WTC11 (cell line): ENCODE data around the gene COL9A1. TPM values are rescaled to one million over a fixed set of nuclear protein-coding genes. Genes with fewer than 3 reads are reported as not detected.

Source experiments
- ATAC-seq: fragments of 200-7000 bp; cut with Tn5 transposase; 2 replicates; pipeline ENCODE4 v1.10.0; 2021; ENCODE audit warnings: mild to moderate bottlenecking, moderate library complexity
- CTCF ChIA-PET: fragments of 300-600 bp; sonication (Branson Sonifier 250); formaldehyde crosslinking; loops from one replicate; lab custom pipeline; 2021; ENCODE audit warnings: antibody characterized with exemption; lab: Charles Lee
- POLR2A ChIA-PET: fragments of 350-600 bp; sonication (Branson Sonifier 250); formaldehyde crosslinking; loops from one replicate; lab custom pipeline; 2021; ENCODE audit warnings: antibody characterized with exemption; lab: Charles Lee
- DNase-seq: peaks from one replicate; pipeline ENCODE4 v3.0.0; 2021; ENCODE audit warnings: low spot score
- H3K27ac Mint-ChIP-seq: 2 replicates; pipeline ENCODE4 v1.8.0; 2021; ENCODE audit warnings: mixed read lengths
- H3K27me3 Mint-ChIP-seq: 2 replicates; pipeline ENCODE4 v1.8.0; 2021; ENCODE audit warnings: low read depth, mild to moderate bottlenecking, moderate library complexity, mixed read lengths
- H3K36me3 Mint-ChIP-seq: 2 replicates; pipeline ENCODE4 v1.8.0; 2021; ENCODE audit warnings: mixed read lengths
- H3K4me1 Mint-ChIP-seq: 2 replicates; pipeline ENCODE4 v1.8.0; 2022; ENCODE audit warnings: mixed read lengths
- H3K4me3 Mint-ChIP-seq: 2 replicates; pipeline ENCODE4 v1.8.0; 2021; ENCODE audit warnings: mild to moderate bottlenecking, moderate library complexity, mixed read lengths
- H3K9me3 Mint-ChIP-seq: 2 replicates; pipeline ENCODE4 v1.8.0; 2021; ENCODE audit warnings: mixed read lengths
- CBFB ChIP-seq: sonication (generic); formaldehyde crosslinking; IDR thresholded peaks from 2 replicates; pipeline ENCODE4 v1.8.1; 2022; ENCODE audit warnings: mild to moderate bottlenecking, low read depth, missing genetic modification reagents
- CREB1 ChIP-seq: sonication (generic); formaldehyde crosslinking; IDR thresholded peaks from 2 replicates; pipeline ENCODE4 v1.8.0; 2023; ENCODE audit warnings: mild to moderate bottlenecking, missing genetic modification reagents
- CREM ChIP-seq: sonication (generic); formaldehyde crosslinking; IDR thresholded peaks from 2 replicates; pipeline ENCODE4 v1.8.1; 2022; ENCODE audit warnings: mild to moderate bottlenecking, missing genetic modification reagents, moderate library complexity
- ETV6 ChIP-seq: sonication (generic); formaldehyde crosslinking; IDR thresholded peaks from 2 replicates; pipeline ENCODE4 v1.8.1; 2022; ENCODE audit warnings: mild to moderate bottlenecking, missing genetic modification reagents
- FOXK1 ChIP-seq: sonication (generic); formaldehyde crosslinking; IDR thresholded peaks from 2 replicates; pipeline ENCODE4 v1.8.0; 2022; ENCODE audit warnings: mild to moderate bottlenecking, moderate library complexity, missing genetic modification reagents
- GTF2I ChIP-seq: fragments of 250-450 bp; sonication (Bioruptor Pico); conservative IDR thresholded peaks from 2 replicates; pipeline ENCODE4 v1.4.0; 2021; ENCODE audit warnings: mild to moderate bottlenecking
- HMGA2 ChIP-seq: fragments of 250-450 bp; sonication (Bioruptor Pico); IDR thresholded peaks from 2 replicates; pipeline ENCODE4 v1.4.0; 2021; ENCODE audit warnings: mild to moderate bottlenecking, moderate library complexity
- MXD4 ChIP-seq: fragments of 250-450 bp; sonication (Bioruptor Pico); IDR thresholded peaks from 2 replicates; pipeline ENCODE4 v1.8.0; 2021; ENCODE audit warnings: mild to moderate bottlenecking, moderate library complexity, borderline replicate concordance
- NFYB ChIP-seq: sonication (generic); formaldehyde crosslinking; conservative IDR thresholded peaks from 2 replicates; pipeline ENCODE4 v1.8.0; 2022; ENCODE audit warnings: low read depth, missing genetic modification reagents
- SMAD3 ChIP-seq: sonication (generic); formaldehyde crosslinking; IDR thresholded peaks from 2 replicates; pipeline ENCODE4 v1.8.0; 2022; ENCODE audit warnings: missing genetic modification reagents, mild to moderate bottlenecking, borderline replicate concordance
- SP1 ChIP-seq: sonication (generic); formaldehyde crosslinking; conservative IDR thresholded peaks from 2 replicates; pipeline ENCODE4 v1.8.1; 2022; ENCODE audit warnings: missing genetic modification reagents
- TEAD1 ChIP-seq: sonication (generic); formaldehyde crosslinking; IDR thresholded peaks from 2 replicates; pipeline ENCODE4 v1.8.0; 2022; ENCODE audit warnings: mild to moderate bottlenecking, missing genetic modification reagents
- TP53 ChIP-seq: sonication (generic); formaldehyde crosslinking; IDR thresholded peaks from 2 replicates; pipeline ENCODE4 v1.8.1; 2023; ENCODE audit warnings: mild to moderate bottlenecking, missing genetic modification reagents
- ZNF121 ChIP-seq: sonication (generic); formaldehyde crosslinking; IDR thresholded peaks from 2 replicates; pipeline ENCODE4 v1.8.0; 2023; ENCODE audit warnings: missing genetic modification reagents
- ZNF138 ChIP-seq: sonication (generic); formaldehyde crosslinking; conservative IDR thresholded peaks from 2 replicates; pipeline ENCODE4 v1.8.1; 2022; ENCODE audit warnings: mild to moderate bottlenecking, moderate library complexity, missing genetic modification reagents
- ZNF423 ChIP-seq: fragments of 250-450 bp; sonication (Bioruptor Pico); IDR thresholded peaks from 2 replicates; pipeline ENCODE4 v2.1.2; 2022; ENCODE audit warnings: mild to moderate bottlenecking, moderate library complexity
- ZNF671 ChIP-seq: fragments of 250-450 bp; sonication (Bioruptor Pico); IDR thresholded peaks from 2 replicates; pipeline ENCODE4 v1.8.0; 2021; ENCODE audit warnings: mild to moderate bottlenecking
- total RNA-seq: library from RNA; stranded (reverse); gene quantifications from 3 replicates; pipeline ENCODE4 v1.2.3, GENCODE V29; 2021
- TF ChIP-seq, protein P1 (sequence below): sonication (generic); formaldehyde crosslinking; IDR thresholded peaks from 2 replicates; pipeline ENCODE4 v1.8.0; 2022; ENCODE audit warnings: mild to moderate bottlenecking, missing genetic modification reagents
- TF ChIP-seq, protein P2 (sequence below): fragments of 200-600 bp; IDR thresholded peaks from 2 replicates; pipeline ENCODE4 v1.8.0; 2022; ENCODE audit warnings: antibody characterized with exemption
- TF ChIP-seq, protein P3 (sequence below): sonication (generic); formaldehyde crosslinking; IDR thresholded peaks from 2 replicates; pipeline ENCODE4 v1.8.1; 2023; ENCODE audit warnings: mild to moderate bottlenecking, missing genetic modification reagents, moderate library complexity
- TF ChIP-seq, protein P4 (sequence below): sonication (generic); formaldehyde crosslinking; IDR thresholded peaks from 2 replicates; pipeline ENCODE4 v1.8.1; 2022; ENCODE audit warnings: mild to moderate bottlenecking, moderate library complexity, missing genetic modification reagents
- TF ChIP-seq, protein P5 (sequence below): sonication (generic); formaldehyde crosslinking; IDR thresholded peaks from 2 replicates; pipeline ENCODE4 v1.8.1; 2022; ENCODE audit warnings: low read depth, missing genetic modification reagents, borderline replicate concordance

Gene COL9A1
- total RNA-seq, 1 experiment from 2014 or later, result 9.0 TPM

DNA sequence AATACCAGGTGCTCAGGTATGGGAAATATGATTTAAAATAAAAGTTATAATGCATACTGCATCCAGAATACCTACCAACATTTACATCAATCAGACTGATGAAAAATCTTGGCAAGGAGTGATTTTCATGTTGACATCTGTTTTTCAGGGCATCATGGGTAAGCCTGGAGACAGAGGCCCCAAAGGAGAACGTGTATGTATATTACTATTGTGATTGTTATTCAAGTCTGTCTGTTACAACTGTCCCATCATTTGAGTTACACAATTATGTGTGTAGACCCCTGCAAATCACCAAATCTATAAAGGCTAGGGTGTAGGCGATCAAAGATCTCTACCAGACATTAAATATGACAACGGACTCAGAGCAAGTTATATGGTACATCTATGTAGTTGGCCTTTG, 118.2 kb downstream of the COL9A1 start:
- TF ChIP-seq FOXK1 (no peak), ZNF671 (CRISPR knock-in tag) (no peak), TEAD1 (CRISPR knock-in tag) (no peak), ETV6 (CRISPR knock-in tag) (no peak), MXD4 (CRISPR knock-in tag) (no peak)
- TF ChIP-seq, protein P1, sequence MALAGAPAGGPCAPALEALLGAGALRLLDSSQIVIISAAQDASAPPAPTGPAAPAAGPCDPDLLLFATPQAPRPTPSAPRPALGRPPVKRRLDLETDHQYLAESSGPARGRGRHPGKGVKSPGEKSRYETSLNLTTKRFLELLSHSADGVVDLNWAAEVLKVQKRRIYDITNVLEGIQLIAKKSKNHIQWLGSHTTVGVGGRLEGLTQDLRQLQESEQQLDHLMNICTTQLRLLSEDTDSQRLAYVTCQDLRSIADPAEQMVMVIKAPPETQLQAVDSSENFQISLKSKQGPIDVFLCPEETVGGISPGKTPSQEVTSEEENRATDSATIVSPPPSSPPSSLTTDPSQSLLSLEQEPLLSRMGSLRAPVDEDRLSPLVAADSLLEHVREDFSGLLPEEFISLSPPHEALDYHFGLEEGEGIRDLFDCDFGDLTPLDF (CRISPR knock-in tag), result no peak
- TF ChIP-seq, protein P2, sequence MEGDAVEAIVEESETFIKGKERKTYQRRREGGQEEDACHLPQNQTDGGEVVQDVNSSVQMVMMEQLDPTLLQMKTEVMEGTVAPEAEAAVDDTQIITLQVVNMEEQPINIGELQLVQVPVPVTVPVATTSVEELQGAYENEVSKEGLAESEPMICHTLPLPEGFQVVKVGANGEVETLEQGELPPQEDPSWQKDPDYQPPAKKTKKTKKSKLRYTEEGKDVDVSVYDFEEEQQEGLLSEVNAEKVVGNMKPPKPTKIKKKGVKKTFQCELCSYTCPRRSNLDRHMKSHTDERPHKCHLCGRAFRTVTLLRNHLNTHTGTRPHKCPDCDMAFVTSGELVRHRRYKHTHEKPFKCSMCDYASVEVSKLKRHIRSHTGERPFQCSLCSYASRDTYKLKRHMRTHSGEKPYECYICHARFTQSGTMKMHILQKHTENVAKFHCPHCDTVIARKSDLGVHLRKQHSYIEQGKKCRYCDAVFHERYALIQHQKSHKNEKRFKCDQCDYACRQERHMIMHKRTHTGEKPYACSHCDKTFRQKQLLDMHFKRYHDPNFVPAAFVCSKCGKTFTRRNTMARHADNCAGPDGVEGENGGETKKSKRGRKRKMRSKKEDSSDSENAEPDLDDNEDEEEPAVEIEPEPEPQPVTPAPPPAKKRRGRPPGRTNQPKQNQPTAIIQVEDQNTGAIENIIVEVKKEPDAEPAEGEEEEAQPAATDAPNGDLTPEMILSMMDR, result no peak
- TF ChIP-seq, protein P3, sequence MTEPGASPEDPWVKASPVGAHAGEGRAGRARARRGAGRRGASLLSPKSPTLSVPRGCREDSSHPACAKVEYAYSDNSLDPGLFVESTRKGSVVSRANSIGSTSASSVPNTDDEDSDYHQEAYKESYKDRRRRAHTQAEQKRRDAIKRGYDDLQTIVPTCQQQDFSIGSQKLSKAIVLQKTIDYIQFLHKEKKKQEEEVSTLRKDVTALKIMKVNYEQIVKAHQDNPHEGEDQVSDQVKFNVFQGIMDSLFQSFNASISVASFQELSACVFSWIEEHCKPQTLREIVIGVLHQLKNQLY, result no peak
- TF ChIP-seq, protein P4, sequence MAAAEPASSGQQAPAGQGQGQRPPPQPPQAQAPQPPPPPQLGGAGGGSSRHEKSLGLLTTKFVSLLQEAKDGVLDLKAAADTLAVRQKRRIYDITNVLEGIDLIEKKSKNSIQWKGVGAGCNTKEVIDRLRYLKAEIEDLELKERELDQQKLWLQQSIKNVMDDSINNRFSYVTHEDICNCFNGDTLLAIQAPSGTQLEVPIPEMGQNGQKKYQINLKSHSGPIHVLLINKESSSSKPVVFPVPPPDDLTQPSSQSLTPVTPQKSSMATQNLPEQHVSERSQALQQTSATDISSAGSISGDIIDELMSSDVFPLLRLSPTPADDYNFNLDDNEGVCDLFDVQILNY, result no peak
- no peaks in the 10 kb centered on the region for H3K4me1 Mint-ChIP-seq
- peaks cover 3% of the 10 kb centered on the region; the same call in 1 of the 2 replicates for H3K9me3 Mint-ChIP-seq
- DNase-seq (no peak), ATAC-seq (no peak)
- H3K4me3 Mint-ChIP-seq, result no peak overlapping the region
- POLR2A ChIA-PET, result no interaction called here
- H3K27me3 Mint-ChIP-seq, result no peaks in the 10 kb centered on the region
- no peak overlapping the region for H3K27ac Mint-ChIP-seq
- no peaks in the 10 kb centered on the region for H3K36me3 Mint-ChIP-seq
- CTCF ChIA-PET, result no interaction called here

DNA sequence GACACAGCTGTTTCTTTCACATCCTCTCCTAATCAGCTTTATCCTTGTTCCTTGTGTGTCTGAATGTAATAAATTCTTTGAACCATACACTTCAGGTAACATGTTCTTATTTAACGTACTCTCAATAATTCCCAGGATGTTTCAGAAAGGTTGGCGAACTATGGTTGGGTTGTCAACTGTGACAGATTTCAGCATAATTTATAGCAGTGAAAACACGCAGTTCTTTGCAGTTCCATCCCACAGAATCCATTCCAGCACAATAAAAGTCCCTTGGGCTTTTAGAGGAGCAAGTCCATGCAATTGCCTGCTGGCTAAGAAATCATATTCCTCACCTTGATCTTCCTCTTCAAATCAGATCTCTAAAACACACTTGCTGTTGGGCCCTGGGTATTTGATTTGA, 119.3 kb downstream of the COL9A1 start:
- H3K4me1 Mint-ChIP-seq, result no peaks in the 10 kb centered on the region
- TF ChIP-seq CREM (no peak), ZNF423 (CRISPR knock-in tag) (no peak), NFYB (CRISPR knock-in tag) (no peak), CREB1 (CRISPR knock-in tag) (no peak), SMAD3 (no peak), CBFB (CRISPR knock-in tag) (no peak), HMGA2 (CRISPR knock-in tag) (no peak), SP1 (CRISPR knock-in tag) (no peak), ZNF121 (CRISPR knock-in tag) (no peak), GTF2I (CRISPR knock-in tag) (no peak), ZNF138 (CRISPR knock-in tag) (no peak), TP53 (no peak)
- TF ChIP-seq, protein P5, sequence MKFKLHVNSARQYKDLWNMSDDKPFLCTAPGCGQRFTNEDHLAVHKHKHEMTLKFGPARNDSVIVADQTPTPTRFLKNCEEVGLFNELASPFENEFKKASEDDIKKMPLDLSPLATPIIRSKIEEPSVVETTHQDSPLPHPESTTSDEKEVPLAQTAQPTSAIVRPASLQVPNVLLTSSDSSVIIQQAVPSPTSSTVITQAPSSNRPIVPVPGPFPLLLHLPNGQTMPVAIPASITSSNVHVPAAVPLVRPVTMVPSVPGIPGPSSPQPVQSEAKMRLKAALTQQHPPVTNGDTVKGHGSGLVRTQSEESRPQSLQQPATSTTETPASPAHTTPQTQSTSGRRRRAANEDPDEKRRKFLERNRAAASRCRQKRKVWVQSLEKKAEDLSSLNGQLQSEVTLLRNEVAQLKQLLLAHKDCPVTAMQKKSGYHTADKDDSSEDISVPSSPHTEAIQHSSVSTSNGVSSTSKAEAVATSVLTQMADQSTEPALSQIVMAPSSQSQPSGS (CRISPR knock-in tag), result no peak
- TF ChIP-seq, all 79 proteins: peak for 0

More for the DNA sequence above, 119.3 kb downstream of the COL9A1 start:
- no peak overlapping the region for H3K4me3 Mint-ChIP-seq
- no peak overlapping the region for H3K27ac Mint-ChIP-seq
- POLR2A ChIA-PET, result no interaction called here
- CTCF ChIA-PET, result no interaction called here
- H3K36me3 Mint-ChIP-seq, result no peaks in the 10 kb centered on the region
- H3K9me3 Mint-ChIP-seq, result peaks cover 10% of the 10 kb centered on the region; the same call in 1 of the 2 replicates
- H3K27me3 Mint-ChIP-seq, result no peaks in the 10 kb centered on the region
- no peak for DNase-seq
- no peak for ATAC-seq
